Kidney capillary endothelial cell (primary cell): Measurements from ENCODE around the gene PUS10.
"Not testable (repeated sequence)": the region's sequence is repeated elsewhere in the genome, so short reads cannot be mapped to it uniquely, and the experiment has no call there.

Source experiments
- DNase-seq: peaks from one replicate; pipeline ENCODE4 v3.0.0-alpha.2; 2018; ENCODE audit warnings: low spot score

PUS10 gene

GRCh38 chr2:60932061-60932460, 86.0 kb downstream of the PUS10 start:
- DNase-seq = not testable (repeated sequence)

GRCh38 chr2:60926741-60927552, 91.1 kb downstream of the PUS10 start:
- no peak for DNase-seq

- DNase-seq = no peak
Measured at GRCh38 chr2:60925994-60926740, 91.9 kb downstream of the PUS10 start.

GRCh38 chr2:60907329-60907728, 110.7 kb downstream of the PUS10 start:
- no peak for DNase-seq

GRCh38 chr2:60906395-60906794, 111.7 kb downstream of the PUS10 start:
- no peak for DNase-seq

- not testable (repeated sequence) for DNase-seq
Measured at GRCh38 chr2:60905867-60906266, 112.2 kb downstream of the PUS10 start.

GRCh38 chr2:60901296-60901695, 116.8 kb downstream of the PUS10 start:
- not testable (repeated sequence) for DNase-seq

GRCh38 chr2:60899892-60900249, 118.2 kb downstream of the PUS10 start:
- no peak for DNase-seq

- DNase-seq = no peak
Measured at GRCh38 chr2:60899230-60899891, 118.7 kb downstream of the PUS10 start.

GRCh38 chr2:60898567-60898966, 119.5 kb downstream of the PUS10 start:
- no peak for DNase-seq
